SH-SY5Y (cell line): ENCODE measurements around the gene CCL4L2.

Source experiments
- GATA2 ChIP-seq: IDR thresholded peaks from 2 replicates; pipeline ENCODE4 v1.6.1; 2011; ENCODE audit warnings: mild to moderate bottlenecking, low read depth, low read length
- GATA3 ChIP-seq: IDR thresholded peaks from 2 replicates; pipeline ENCODE4 v1.6.1; 2011; ENCODE audit warnings: low read depth, mild to moderate bottlenecking, low read length, moderate library complexity

- TF ChIP-seq GATA2: no peak
- no peak for TF ChIP-seq GATA3
Observed at GRCh38 chr17:36204724-36205500, 6.0 kb upstream of the CCL4L2 start.
